Stimulated activated CD8-positive, alpha-beta memory T cell treated with anti-CD3 and anti-CD28 coated beads, Interleukin-12 subunit alpha, Interleukin-12 subunit beta, amount 100 ng/mL, for 1 hour (primary cell): ENCODE data around the gene REXO4.
"Not testable (repeated sequence)": the region's sequence is repeated elsewhere in the genome, so short reads cannot be mapped to it uniquely, and the experiment has no call there.

Experiments
- DNase-seq: peaks from one replicate; pipeline ENCODE4 v3.0.0-alpha.2; 2020; ENCODE audit warnings: low read depth

The REXO4 gene

DNA sequence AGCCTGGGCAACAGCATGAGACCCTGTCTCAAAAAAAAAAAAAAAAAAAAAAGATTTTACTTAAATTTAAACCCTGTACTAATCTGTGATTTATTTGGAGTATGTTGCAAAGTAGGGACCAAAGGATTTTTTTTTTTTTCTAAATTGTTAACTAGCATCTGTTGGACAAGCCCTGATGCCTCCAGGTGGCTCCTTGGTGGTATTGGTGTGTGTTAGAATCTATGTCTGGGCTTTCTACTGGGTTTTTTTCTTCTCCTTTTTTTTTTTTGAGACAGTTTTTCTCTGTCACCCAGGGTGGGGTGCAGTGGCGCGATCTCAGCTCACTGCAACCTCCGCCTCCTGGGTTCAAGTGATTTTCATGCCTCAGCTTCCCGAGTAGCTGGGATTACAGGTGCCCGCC, 34.1 kb upstream of the REXO4 start:
- DNase-seq = not testable (repeated sequence)

DNA sequence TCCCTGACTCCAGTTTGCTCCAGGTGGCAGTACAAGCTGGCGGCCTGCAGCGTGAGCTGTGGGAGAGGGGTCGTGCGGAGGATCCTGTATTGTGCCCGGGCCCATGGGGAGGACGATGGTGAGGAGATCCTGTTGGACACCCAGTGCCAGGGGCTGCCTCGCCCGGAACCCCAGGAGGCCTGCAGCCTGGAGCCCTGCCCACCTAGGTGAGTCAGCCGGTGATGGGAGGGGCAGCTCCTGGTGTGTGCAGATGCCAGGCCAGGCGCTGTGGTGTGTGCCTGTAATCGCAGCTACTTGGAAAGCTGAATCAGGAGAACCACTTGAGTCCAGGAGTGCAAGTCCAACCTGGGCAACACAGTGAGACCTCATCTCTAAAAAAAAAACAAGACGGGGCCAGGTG, 31.9 kb upstream of the REXO4 start:
- no peak for DNase-seq

DNA sequence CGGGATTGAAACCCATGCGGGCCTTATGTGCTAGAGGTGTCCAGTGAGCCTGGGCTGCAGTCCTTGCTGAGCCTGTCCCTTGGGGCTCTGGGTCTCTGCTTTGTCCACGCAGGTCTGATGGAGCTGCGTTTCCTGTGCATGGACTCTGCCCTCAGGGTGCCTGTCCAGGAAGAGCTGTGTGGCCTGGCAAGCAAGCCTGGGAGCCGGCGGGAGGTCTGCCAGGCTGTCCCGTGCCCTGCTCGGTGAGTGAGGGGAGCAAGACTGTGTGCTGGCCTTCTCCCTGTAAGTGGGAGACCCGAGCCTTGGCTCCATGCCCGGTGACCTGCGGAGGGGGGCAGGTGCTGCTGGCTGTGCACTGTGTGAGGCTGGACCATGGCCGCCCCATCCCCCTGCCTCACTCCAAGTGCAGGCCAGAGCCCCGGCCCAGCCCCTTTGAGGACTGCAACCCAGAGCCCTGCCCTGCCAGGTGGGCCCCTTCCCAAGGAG, 30.7 kb upstream of the REXO4 start:
- DNase-seq = no peak

DNA sequence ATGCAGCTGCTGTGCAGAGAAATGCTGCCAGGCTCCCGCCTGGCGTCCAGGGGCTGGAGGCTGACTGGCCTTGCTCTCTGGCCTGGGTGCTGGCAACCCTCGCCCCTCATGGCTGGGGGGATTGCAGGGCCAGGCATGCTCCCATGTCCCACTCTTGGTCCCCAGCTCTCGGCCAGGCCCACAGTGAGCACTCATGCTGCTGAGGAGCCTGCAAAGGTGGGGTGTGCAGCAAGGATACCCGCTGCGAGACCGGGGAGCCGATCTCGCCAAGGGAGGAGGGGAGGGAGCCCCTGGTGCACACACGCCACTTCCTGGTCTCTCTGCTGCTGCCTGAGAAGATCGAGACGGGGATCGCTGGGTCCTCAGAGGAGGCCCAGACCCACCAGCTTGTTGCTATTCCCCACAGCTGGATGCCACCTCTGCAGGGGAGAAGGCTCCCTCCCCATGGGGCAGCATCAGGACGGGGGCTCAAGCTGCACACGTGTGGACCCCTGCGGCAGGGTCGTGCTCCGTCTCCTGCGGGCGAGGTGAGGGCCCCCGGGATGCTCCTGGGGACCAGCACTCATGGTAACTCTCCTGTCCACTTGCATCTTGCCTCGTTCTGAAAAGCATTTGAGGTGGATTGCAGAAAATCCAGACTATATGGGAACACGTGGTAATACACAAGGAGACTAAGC, 27.6 kb upstream of the REXO4 start:
- DNase-seq = no peak

DNA sequence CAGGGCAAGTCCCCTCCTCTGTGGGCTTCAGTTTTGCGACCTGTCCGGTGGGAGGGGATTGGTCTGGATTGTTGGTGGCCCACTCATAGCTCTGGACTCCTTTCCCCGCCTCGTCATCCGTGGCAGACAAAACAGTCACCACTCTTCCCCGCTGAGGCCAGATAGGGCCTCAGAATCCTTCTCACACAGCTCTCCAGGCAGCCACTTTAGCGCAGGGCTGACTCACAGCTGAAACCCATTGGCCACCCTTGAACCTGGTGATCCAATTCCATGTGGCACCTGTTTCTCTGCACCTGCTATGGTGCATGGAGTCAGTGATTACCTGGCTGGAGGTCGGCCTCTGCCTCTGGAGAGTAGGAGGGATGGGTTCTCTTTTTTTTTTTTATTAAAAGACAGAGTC, 26.2 kb upstream of the REXO4 start:
- DNase-seq = no peak

DNA sequence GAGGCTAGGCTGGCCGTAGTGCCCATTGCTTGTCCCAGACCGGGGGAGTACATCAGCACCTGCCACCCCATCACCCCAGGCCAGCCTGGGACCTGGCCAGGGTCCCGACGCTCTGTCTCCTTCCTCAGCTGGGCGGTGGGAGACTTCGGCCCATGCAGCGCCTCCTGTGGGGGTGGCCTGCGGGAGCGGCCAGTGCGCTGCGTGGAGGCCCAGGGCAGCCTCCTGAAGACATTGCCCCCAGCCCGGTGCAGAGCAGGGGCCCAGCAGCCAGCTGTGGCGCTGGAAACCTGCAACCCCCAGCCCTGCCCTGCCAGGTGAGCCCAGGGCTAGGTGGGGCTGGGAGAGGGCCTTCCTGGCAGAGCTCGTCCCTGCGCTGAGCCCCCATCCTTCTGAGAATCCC, 25.4 kb upstream of the REXO4 start:
- no peak for DNase-seq

DNA sequence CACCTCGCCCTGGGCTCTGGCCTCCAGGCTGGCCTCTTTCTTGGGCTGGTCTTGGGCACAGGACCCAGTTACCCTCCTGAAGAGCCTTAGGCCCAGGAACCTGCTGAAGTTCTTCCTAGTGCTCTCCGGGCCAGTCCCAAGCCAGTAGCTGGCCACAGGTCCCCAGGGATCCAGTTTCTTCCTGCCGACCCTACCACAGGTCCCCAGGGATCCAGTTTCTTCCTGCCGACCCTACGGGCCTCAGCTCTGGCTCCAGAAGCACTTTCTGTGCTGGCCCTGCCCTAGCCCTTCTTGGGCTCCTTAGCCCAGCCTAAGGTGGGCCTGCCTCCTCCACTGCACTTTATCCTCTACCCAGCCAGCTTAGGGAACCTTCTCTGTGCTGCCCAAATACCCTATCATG, 23.8 kb upstream of the REXO4 start:
- DNase-seq = no peak

DNA sequence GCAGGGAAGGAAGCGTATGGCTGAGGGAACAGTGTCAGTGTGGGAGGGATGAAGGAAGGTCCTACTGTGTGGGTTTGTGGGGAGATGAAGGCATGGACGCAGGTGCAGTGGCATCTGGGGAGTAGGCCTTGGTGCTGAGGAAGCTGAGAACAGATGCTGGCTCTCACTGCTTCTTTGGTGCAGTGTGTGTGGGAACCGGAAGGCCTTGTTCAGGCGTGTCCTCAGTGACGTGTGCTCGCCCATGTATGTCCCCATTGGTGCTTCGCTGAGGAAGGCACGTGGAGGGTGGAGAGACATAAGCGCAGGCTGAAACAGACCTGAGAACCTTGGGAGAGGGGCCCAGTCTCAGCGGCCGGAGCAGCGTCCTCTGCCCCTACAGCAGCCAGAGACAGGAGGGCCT, 23.1 kb upstream of the REXO4 start:
- DNase-seq = no peak

DNA sequence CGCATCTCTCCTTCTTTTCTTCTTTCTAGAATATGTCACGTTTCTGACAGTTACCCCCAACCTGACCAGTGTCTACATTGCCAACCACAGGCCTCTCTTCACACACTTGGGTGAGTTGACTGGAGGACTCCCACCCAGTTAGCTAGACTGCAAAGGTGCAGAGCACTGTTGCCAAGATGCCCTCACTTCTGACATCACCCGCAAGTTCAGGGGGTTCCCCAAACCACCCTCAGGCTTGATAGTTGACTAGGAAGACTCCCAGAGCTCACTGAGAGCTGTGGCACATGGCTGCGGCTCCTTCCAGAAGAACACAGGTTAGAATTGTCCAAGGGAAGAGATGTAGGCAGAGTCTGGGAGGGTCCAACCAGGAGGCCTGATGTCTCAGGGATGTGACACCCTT, 21.5 kb upstream of the REXO4 start:
- DNase-seq = no peak

DNA sequence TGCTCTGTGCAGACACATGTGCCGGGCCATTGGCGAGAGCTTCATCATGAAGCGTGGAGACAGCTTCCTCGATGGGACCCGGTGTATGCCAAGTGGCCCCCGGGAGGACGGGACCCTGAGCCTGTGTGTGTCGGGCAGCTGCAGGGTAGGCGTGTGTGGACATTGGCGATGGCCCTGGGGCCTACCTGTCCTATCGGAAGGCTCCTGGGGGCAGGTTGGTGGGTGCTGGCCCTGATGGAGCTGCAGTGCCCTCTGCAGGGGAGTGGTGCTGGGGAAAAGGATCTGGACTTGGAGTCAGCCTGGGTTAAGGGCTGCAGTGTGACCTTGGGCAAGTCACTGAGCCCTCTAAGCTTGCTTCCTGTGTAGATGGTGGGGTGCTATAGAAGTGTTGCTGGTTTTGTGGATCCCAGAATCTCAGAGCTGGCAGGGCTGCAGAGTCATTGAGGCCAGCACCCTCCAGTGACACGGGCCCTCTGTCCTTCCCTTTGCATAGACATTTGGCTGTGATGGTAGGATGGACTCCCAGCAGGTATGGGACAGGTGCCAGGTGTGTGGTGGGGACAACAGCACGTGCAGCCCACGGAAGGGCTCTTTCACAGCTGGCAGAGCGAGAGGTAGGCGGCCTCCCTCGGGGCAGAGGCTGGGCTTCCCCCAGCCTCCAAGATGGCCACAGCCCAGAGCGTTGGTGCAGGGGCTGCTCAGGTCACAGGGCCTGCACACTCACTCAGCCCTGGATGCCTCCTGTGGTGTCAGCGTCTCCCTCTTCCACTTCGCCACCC, 20.1 kb upstream of the REXO4 start:
- no peak for DNase-seq

DNA sequence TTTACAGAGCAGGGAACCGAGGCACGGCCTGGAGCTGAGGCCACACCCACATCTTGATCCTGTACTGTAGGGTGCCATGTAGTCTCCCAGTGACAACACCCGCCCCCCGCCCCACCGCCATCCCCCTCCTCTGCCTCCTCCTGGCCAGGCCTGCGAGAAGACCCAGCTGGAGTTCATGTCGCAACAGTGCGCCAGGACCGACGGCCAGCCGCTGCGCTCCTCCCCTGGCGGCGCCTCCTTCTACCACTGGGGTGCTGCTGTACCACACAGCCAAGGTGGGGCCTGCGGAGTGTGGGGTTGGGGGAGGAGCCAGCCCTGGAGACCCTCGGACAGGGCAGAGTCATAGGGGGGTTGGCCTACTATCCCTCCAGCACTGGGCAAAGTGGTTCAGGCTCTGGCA, 18.9 kb upstream of the REXO4 start:
- DNase-seq = no peak

DNA sequence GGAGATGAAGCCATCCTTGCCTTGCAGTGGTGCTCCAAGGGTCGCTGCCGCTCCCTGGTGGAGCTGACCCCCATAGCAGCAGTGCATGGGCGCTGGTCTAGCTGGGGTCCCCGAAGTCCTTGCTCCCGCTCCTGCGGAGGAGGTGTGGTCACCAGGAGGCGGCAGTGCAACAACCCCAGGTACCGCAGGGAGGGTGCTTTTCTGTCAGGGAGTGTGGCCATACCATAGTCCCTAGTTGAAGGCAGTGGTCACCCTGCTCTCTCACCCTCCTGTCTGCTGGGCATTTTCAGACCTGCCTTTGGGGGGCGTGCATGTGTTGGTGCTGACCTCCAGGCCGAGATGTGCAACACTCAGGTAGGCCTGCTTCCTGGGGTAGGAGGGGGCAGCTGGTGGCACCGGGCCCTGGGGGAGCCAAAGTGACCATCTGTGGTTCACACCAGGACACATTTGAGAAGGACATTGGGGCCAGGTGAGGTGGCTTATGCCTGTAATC, 15.6 kb upstream of the REXO4 start:
- no peak for DNase-seq

DNA sequence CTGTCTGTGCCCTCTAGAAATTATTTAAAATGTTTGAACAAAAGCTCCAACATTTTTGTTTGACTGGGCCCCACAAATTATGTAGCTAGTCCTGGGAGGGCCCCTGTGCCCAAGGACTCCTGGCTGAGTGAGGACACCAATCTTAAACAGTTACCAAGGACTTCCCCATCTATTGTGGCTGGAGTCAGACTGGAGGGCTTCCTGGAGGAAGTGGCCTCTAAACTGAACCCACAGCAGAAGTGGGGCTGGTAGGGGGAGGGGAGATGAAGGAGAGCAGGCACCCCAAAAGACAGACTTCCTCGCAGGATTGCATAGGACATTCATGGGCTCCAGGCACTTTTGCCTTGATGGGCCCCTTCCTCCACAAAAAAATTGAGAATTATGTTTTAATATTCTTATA, 12.4 kb upstream of the REXO4 start:
- DNase-seq = no peak

DNA sequence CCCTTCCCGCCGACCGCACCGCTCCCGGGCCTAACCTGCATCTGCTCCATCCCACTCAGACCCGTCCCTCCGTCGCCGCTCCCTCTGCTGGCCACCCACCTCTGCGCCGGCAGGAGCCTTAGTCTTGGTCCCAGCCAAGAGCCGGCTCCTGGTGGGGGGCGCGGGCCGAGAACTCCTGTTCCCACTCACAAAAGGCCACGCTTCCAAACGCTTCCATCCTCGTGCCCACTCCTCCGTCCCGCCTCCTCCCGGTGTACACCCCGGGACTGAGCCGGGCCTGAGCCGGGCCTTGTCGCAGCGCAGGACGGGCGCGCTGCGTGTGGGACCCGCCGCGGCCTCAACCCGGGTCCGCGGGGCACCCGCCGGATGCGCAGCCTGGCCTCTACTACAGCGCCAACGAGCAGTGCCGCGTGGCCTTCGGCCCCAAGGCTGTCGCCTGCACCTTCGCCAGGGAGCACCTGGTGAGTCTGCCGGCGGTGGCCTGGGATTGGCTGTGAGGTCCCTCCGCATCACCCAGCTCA, 11.9 kb upstream of the REXO4 start:
- DNase-seq = no peak

DNA sequence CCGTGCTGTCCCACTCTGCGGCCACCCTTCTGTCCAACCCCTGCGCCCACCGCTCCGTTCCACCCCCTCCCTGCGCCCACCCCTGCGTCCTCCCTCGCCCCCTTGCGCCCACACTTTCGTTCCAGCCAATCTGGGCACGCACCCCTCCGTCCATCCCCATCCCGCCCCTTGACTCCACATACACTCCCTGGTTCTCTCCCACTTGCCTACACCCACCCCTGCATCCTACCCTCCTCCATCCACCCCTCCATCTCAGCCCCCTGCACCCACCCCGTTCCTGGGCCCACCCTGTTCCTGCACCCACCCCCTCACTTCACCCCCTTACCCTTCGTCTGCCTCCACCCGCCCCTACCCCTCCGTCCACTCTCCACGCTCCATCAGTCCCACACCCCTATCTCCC, 11.4 kb upstream of the REXO4 start:
- no peak for DNase-seq

DNA sequence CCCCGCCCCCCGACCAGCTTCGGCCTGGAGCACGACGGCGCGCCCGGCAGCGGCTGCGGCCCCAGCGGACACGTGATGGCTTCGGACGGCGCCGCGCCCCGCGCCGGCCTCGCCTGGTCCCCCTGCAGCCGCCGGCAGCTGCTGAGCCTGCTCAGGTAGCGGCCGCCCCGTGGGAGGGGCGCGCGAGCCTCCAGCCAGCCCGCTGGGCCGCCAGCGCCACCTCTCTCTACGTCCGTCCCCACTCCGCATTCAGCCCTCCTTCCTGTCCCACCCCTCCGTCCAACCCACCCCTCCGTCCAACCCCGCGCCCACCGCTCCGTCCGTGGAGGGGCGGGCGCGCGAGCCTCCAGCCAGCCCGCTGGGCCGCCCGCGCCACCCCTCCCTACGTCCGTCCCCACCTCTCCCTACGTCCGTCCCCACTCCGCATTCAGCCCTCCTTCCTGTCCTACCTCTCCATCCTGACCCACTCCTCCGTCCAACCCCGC, 10.8 kb upstream of the REXO4 start:
- no peak for DNase-seq

DNA sequence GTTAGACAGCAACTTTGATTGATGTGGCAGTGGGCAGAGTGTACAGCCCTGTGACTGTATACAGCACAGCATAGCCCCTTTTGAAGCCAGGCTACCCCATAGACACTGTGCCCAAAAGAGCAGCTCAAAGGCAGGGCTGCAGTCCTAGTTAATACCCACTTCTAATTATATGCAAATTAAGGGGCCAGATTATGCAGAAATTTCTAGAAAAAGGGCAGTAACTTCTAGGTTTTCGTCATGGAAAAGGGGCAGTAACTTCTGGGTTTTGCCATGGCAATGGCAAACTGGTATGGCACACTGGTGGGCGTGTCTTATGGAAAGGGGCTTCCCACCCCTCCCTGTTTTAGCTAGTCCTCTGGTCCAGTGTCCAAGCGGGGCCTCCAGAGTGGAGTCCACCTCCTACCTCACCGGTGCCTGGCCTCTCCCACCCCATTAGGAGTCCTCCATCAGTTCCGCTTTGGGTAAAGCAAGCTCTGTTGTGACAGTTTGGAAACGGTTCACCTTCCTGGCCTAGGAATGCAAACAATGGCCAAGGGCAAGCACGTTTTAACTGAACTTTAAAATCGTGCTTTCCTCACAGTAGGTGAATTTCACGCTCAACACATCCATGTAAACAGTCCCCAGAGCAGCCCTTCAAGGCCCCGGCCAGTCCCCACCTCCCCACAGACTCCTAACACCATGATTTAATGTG, 10.0 kb upstream of the REXO4 start:
- DNase-seq = no peak

DNA sequence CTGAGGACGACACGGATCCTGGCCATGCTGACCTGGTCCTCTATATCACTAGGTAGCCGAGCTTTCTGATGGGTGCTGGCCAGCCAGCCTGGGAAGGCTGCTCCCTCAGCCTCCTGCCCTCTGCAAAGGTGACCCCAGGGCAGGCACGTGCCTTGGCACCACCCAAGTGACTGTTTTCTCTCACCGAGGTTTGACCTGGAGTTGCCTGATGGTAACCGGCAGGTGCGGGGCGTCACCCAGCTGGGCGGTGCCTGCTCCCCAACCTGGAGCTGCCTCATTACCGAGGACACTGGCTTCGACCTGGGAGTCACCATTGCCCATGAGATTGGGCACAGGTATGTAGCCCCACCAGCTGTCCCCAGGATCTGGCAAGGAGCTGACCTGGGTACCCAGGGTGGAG, 8.2 kb upstream of the REXO4 start:
- DNase-seq = no peak

DNA sequence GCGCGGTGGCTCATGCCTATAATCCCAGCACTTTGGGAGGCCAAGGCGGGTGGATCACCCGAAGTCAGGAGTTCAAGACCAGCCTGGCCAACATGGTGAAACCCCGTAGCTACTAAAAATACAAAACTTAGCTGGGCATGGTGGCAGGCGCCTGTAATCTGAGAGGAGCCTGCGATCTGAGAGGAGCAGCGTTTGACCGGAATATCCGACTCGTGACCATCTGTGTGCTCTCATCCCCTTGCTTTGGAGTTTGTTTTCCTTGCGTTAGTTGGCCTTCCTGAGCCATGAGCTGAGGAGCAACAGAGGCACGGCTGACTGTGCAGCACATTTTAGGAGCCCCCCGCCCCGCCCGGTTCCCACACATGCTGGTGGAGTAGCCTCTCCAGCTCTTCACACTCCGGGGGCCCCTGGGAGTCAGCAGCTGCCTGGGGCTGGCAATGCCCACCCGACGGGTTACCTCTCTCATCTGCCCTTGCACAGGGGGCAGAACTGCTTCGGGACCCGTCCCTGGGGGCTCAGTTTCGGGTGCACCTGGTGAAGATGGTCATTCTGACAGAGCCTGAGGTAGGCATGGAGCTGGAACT, 7.3 kb upstream of the REXO4 start:
- DNase-seq = no peak

DNA sequence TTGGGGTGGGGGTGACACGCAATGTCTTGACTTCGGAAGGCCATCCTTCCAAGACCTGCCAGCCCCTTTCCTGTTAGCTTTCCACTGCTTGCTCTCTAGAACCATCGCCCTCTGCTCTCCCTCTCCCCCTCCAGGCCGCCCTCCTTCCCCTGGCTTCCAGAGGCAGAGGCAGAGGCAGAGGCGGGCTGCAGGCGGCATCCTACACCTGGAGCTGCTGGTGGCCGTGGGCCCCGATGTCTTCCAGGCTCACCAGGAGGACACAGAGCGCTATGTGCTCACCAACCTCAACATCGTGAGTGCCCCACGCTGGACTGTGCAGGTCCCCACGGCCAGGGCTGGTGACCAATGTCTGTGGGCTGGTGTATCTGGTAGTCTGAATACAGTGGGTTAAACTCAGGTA, 6.4 kb upstream of the REXO4 start:
- DNase-seq = no peak

DNA sequence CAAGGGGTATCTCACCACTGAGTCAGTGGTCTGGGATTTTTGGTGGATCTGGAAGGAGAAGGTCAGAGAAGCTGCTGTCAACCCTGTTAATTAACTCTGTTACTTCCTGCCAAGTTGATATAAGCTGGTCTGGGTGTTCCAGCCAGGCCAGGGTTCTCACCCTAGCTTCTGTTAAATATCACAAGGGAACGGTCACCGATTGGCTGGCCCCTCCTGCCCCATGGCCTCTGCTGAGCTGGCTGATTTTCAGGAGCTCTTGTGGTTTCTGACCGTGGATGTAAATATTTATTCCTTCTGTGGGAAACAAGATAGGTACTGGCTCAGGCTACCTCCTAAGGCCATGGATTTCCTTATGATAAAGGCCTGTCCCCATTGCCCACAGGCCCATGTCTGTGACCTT, 5.4 kb upstream of the REXO4 start:
- DNase-seq = no peak
